Stomach (tissue), 4 donors: ENCODE results near the gene PDGFD.

Experiments used
- EP300 ChIP-seq: sonication (generic); formaldehyde crosslinking; IDR thresholded peaks from one replicate; pipeline ENCODE4 v1.6.1; 2017; ENCODE audit warnings: antibody characterized with exemption
- POLR2A ChIP-seq, 4 donors: fragments of 450-650 bp; IDR thresholded peaks; one replicate each; pipeline ENCODE4 v1.6.1; 2016; ENCODE audit warnings: antibody characterized with exemption in 4 of 4, control low read depth in 2 of 4, mild to moderate bottlenecking in 1 of 4, moderate library complexity in 1 of 4
- POLR2AphosphoS5 ChIP-seq, 3 donors: sonication (generic); formaldehyde crosslinking; IDR thresholded peaks; one replicate each; pipeline ENCODE4 v1.6.1; 2016; ENCODE audit warnings: antibody characterized with exemption in 3 of 3
- TF ChIP-seq, protein P1 (sequence below), 7 experiments: fragments of 450-650 bp in 4 of 7; fragments of 200-600 bp in 3 of 7; sonication (generic) in 3 of 7; IDR thresholded peaks; one replicate each; pipeline ENCODE4 v1.5.1; 2016 to 2019; ENCODE audit warnings: antibody characterized with exemption in 7 of 7, control low read depth in 2 of 7, mild to moderate bottlenecking in 1 of 7

DNA sequence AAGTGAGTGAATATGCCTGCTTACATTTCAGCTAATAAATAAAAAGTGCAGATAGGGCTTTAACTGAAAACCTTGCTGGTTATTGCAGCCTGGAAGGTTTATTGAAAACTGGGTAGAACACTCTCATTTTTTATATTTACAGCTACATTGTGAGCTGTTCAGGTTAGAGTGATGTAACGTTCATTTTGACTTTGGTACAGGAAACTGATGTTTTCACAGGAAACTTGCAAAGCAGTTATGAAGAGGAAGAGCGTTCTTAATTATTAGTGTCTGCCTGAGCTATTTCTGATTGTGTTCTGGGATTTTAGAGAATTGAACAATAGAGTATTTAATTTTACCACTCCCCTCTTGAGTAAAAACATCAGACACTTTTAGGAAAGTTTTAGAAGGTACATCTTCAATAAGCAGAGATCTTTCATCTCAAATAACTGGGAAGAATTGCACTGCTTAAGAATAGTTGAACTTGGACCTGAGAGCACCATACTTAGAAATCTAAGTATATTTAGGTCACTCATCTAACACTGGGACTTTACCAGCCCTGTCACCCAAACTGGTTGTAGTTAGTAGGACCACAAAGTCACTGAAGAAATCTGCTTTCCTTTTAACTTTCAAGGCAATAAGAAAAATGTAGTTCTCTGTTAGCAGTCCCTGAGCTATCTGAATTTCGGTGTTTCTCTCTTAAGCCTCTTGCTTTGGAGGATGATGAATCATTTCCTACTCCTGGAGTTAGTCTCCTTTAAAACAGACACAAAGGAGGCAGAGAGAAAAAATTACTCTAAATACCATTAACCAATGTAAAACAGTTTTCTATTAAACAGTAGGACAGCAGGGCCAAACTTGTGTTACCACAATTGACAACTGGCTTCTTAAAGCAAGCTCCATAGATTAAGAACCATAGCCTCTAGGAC is 256.1 kb downstream of the PDGFD start:
- TF ChIP-seq, protein P1, sequence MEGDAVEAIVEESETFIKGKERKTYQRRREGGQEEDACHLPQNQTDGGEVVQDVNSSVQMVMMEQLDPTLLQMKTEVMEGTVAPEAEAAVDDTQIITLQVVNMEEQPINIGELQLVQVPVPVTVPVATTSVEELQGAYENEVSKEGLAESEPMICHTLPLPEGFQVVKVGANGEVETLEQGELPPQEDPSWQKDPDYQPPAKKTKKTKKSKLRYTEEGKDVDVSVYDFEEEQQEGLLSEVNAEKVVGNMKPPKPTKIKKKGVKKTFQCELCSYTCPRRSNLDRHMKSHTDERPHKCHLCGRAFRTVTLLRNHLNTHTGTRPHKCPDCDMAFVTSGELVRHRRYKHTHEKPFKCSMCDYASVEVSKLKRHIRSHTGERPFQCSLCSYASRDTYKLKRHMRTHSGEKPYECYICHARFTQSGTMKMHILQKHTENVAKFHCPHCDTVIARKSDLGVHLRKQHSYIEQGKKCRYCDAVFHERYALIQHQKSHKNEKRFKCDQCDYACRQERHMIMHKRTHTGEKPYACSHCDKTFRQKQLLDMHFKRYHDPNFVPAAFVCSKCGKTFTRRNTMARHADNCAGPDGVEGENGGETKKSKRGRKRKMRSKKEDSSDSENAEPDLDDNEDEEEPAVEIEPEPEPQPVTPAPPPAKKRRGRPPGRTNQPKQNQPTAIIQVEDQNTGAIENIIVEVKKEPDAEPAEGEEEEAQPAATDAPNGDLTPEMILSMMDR (IDR thresholded peaks at IDR 0.05), result no peak
- no peak for TF ChIP-seq POLR2A (IDR thresholded peaks at IDR 0.05)
- TF ChIP-seq POLR2AphosphoS5 (IDR thresholded peaks at IDR 0.05), result no peak
- no peak for TF ChIP-seq EP300
